K562 (cell line): ENCODE results near the gene C16orf95. TPM values are rescaled to one million over a fixed set of nuclear protein-coding genes. Genes with fewer than 3 reads are reported as not detected.

Source experiments
- E2F8 ChIP-seq: fragments of 450-650 bp; IDR thresholded peaks from 2 replicates; pipeline ENCODE4 v1.7.1; 2018; ENCODE audit warnings: mild to moderate bottlenecking, low read depth; ENCODE audit not compliant: partially characterized antibody
- FOSL1 ChIP-seq: fragments of 200-800 bp; sonication (Bioruptor generic); conservative IDR thresholded peaks from 2 replicates; pipeline ENCODE4 v1.6.1; 2016; ENCODE audit warnings: missing genetic modification characterization, missing compliant biosample characterization
- HMG20B ChIP-seq: fragments of 250-450 bp; sonication (Bioruptor Pico); IDR thresholded peaks from 2 replicates; pipeline ENCODE4 v1.5.0; 2021; ENCODE audit warnings: mild to moderate bottlenecking
- ILK ChIP-seq: fragments of 450-650 bp; IDR thresholded peaks from 2 replicates; pipeline ENCODE4 v1.6.1; 2016; ENCODE audit warnings: missing genetic modification characterization, low read depth, mild to moderate bottlenecking, missing compliant biosample characterization, moderate library complexity, borderline replicate concordance
- SREBF1 ChIP-seq: fragments of 150-350 bp; IDR thresholded peaks from 2 replicates; pipeline ENCODE4 v1.6.1; 2014; ENCODE audit warnings: antibody characterized with exemption, low read depth, low read length, borderline replicate concordance
- ZNF407 ChIP-seq: fragments of 450-650 bp; IDR thresholded peaks from 2 replicates; pipeline ENCODE4 v1.6.1; 2016; ENCODE audit warnings: low read depth
- polyA plus RNA-seq, 8 experiments: library from polyadenylated mRNA; depleted of rRNA in 4 of 8; stranded (reverse) in 5 of 8; unstranded in 3 of 8; fragments of >200 nt; fragmentation: Nextera tagmentation in 2 of 8; fragmentation: Illumina TruSeq in 1 of 8; extraction: Ambion mirVana in 2 of 8; extraction: Trizol in 1 of 8; gene quantifications; 2 replicates each; pipeline versions ENCODE4 v1.2.1 to v1.2.3, GENCODE V29; 2011 to 2014; ENCODE audit warnings: inconsistent platforms in 1 of 8, missing spikeins in 1 of 8
- total RNA-seq, 7 experiments: library from RNA; depleted of rRNA in 6 of 7; stranded (reverse); fragments of >200 nt in 6 of 7; fragmentation: Illumina TruSeq in 2 of 7; extraction: Trizol in 2 of 7; gene quantifications; 2 replicates each; pipeline versions ENCODE4 v1.2.1 to v1.2.3, GENCODE V29; 2011 to 2021; ENCODE audit warnings: low replicate concordance in 1 of 7

The C16orf95 gene
- total and polyA plus RNA-seq, 9 of the 15 experiments (the other 6 are each of a cell fraction or from before 2014, with no cell fraction given): 6.5 to 20.5 (median 9.4) TPM

GRCh38 chr16:87276924-87277323 lies 40.3 kb downstream of the C16orf95 start (continued):
- TF ChIP-seq SREBF1 (no peak), HMG20B (CRISPR knock-in tag) (no peak), ILK (tag) (no peak), FOSL1 (tag) (no peak), ZNF407 (no peak), E2F8 (no peak)
